Activated CD8-positive, alpha-beta memory T cell treated with anti-CD3 and anti-CD28 coated beads for 4 hours (primary cell): ENCODE measurements around the gene IGF1R.
"Not testable (repeated sequence)": the region's sequence is repeated elsewhere in the genome, so short reads cannot be mapped to it uniquely, and the experiment has no call there.

Experiments
- DNase-seq, 2 donors: peaks; one replicate each; pipeline ENCODE4 v3.0.0-alpha.2; 2020; ENCODE audit warnings: low read depth in 2 of 2

The IGF1R gene

DNA sequence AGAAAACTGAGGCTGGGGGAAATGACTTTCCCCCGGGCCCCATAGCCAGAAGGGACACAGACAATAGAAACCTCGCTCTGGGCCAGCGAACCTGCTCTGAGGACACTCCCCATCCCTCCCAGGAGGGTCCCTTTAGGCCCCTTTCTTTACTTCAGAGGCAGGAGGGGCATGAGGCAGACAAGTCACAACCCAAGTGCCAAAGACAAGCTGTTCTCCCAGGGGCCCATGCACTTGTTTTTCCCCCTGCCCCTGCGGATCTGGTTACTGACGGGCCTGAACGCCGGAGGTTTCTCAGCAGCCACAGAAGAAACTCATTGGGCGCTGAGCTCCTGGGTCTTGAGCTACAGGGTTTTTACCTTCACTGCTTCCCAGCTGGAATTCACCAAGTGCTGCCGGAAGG is 349.4 kb downstream of the IGF1R start:
- DNase-seq = no peak

DNA sequence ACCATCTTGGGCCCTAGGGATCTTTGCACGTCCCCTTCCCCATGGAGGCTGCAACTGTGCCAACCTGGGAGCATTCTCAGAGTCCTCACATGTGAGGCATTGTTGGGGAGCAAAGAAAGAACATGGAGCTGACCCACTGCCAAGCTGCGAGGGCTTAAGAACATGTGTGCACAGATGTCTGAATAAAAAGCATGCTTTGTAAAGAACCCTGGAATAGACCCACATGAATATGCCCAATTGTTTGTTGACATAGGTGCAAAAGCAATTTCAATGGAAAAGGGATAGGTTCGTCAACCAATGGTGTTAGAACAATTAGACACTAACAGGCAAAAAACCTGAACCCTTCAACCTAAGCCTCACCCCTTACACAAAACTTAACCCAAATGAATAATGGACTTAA is 349.9 kb downstream of the IGF1R start:
- DNase-seq = no peak

DNA sequence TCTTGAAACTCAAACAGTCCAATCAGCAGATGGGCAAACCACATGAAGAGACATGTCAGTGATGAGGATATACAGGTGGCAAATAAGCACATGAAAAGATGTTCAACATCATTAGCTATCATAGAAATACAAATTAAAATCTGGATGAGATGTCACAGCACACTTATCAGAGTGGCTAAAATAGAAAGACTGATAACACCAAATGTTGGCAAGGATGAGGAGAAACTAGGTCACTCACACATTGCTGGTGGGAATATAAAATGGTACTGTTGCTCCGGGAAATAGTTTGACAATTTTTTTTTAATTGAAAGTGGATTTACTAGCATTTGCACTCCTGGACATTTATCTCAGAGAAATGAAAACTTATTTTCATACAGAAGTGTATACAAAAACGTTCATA is 350.9 kb downstream of the IGF1R start:
- no peak for DNase-seq

DNA sequence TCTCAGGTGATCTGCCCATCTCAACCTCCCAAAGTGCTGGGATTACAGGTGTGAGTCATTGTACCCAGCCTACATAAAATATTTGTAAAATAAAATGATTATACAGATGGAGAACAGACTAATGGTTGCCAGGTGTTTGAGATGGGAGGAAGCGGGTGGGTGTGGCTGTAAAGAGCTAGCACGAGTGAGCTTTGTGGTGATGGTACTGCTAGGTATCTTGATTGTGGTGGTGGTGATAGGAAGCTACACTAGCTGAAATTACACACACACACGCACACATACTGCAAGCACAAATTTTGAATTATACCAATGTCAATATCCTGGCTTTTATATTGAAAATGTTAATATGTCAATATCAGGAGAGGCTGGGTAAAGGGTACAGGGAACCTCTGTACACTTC is 353.9 kb downstream of the IGF1R start:
- no peak for DNase-seq

DNA sequence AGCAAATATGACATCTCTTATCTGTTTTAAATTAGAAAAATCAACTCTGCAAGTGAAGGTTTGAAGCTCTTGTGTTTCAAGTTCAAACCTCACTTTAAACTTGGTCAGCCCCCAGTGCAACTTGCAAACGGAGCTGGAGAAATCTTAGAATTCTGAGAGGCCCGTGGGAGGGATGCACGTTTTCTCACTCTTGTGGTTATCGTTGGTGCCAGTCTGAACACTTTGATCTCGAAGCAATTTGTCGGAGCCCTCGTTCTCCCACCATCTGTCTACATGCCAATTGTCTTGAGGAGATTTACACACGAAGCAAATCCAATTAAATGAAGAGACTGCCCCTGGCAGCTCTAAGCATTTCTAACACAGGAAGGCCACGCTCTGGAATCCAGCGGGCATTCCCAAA is 355.0 kb downstream of the IGF1R start:
- DNase-seq = not testable (repeated sequence)

DNA sequence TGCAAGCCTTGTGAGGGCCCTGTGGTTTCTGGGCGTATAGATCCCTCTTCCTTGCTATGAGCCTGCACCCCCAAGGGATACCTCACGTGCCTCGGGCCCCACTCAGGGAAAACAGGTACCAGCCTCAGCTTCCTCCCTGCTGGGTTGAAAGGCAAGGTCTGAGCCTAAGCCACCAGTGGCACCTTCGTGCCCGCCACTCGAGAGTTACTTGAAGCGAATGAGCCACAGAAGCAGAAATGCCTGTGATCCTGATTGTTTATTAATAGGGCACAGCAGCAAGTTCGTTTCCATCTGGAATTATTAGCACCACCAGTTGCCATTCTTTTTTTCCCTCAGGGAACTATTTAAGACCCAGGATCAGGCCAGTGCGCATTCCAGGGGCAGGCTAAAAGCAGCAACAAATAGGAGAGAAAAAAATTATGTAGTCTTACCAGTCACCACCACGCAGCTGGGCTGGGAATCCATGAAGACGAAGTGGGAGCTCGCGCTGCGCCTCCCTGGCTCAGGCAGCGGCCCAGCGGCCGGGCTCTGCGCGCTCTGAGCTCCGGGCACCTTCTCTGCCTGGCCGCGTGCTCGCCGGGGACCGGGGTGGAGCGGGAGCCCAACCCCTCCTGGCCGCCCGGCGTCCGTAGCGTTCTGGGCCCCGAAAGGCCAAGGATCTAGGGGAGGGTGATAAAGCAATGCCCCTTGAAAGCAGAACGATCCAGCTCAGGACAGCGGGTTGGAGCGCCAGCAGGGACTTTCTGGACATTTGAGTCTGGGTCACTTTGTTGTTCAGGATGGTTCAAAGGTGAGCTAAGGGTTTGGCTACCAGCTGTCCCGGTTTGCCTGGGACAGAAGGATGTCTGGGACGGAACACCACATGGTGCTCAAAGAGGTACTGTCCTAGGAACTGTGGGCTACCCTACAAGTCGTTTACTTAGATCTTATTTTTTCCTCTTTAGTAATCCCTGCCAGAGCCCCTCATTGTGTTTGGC is 356.9 kb downstream of the IGF1R start:
- not testable (repeated sequence) for DNase-seq

DNA sequence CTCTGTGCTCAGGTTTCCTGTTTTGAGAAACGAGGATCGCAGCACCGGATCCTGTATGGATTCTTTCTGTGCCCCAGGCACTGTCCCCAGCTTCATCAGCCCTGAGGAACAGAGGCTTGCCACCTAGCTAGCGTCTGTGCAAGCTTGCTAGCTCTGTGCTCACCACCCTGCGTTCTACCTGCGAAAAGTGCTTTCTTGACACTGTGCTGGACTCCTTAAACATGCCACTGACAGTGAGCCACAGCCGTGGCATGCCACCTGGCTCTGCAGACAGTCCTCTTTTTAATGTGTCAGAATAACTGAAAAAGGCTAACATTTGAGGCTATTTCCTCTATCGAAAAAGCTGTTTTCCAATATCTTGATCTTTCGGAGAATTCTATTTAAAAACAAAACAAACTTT is 357.8 kb downstream of the IGF1R start:
- DNase-seq = no peak

DNA sequence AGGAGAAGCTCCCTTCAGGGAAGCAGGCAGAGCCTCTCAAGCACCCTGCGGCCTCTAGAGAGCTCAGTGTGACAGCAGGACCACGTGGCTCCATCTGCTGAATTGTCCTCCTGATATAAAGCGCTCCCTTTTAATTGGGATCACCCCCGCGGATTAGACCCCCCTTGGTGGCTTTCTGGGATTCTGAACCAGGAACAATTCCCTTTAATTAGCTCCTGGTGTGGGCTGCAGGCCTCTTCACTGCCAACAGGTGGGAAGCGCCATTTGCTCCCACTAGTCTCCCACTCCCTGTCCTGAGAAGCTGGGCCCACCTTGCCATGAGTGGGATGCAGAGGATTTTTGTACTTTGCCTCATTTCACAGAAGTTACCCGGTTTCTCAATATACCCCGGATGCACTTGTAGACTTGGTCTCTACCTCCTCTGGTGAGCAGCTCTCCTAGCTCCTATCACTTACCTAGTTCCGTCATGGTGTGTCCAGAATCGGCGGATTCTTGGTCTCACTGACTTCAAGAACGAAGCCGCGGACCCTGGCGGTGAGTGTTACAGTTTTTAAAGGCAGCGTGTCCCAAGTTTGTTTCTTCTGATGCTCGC is 358.7 kb downstream of the IGF1R start:
- DNase-seq = no peak

DNA sequence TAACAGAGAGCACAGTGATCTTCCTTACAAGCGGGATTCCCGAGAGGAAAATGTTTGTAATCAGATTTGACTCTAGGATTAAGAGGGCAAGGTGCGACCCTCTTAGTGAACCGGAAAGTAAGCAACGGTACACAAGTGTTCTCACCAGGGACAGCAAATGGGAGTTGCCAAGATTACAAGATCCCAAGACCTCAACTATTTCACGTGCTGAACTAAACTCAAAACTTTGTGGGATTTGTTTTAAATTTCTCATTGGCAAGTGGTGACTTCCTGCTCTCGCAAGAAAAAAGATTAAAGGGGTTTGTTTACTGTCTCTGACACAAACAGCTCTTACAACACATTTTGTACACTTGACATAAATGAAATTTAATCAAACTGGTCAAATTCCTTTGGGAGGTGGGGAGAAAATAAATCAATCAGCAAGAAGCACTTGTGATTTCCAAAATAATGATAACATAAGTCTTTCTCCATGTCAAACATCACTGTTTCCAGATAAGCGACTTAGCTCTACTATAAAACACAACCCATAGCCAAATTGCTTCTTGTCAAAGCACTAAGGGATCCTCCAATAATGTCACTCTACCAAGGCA is 361.5 kb downstream of the IGF1R start:
- DNase-seq = no peak

DNA sequence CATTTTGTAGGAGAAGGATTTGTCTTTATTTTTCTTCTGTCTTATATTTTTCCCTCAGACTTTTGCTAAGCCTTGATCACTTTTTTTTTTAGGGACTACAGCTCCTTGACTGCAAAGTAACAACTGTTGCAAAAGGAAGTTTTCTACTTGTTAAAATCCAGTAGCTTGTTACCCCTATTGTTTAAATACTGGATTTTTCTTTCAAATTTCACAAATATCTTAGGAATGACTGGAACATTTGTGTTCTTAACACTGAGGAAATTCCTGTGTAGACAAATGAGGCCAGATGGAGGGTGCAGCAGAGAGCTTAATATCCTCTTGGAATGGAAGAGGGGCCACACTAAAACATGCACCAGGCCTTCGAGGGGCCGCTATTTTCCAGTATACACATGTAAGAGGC is 362.4 kb downstream of the IGF1R start:
- DNase-seq = no peak
